CD14-positive monocyte (primary cell): ENCODE data around the gene XIRP2. TPM values are rescaled to one million over a fixed set of nuclear protein-coding genes. Genes with fewer than 3 reads are reported as not detected.

Experiments
- DNase-seq, 3 donors: peaks; one replicate each; pipeline ENCODE4 v3.0.0-alpha.2; 2011 to 2022
- H2AFZ ChIP-seq: 2 replicates; pipeline ENCODE4 v1.6.0; 2012; ENCODE audit warnings: mild to moderate bottlenecking, low read depth, low read length, inconsistent platforms; ENCODE audit not compliant: insufficient read depth, poor library complexity, severe bottlenecking
- H3K27ac ChIP-seq, 2 donors: 1 replicate in 1 of 2; 2 replicates in 1 of 2; pipeline ENCODE4 v1.5.1; 2012 to 2013; ENCODE audit warnings: low read length in 2 of 2, control low read depth in 1 of 2, inconsistent platforms in 1 of 2, low read depth in 1 of 2, mild to moderate bottlenecking in 1 of 2
- H3K27me3 ChIP-seq, 2 donors: one replicate each; pipeline versions ENCODE4 v1.6.0 to v1.6.1; 2011 to 2013; ENCODE audit warnings: low read length in 2 of 2; ENCODE audit not compliant: control insufficient read depth in 2 of 2, insufficient read depth in 2 of 2
- H3K36me3 ChIP-seq, 2 donors: replicated peaks in 1 of 2; 1 replicate in 1 of 2; 2 replicates in 1 of 2; pipeline versions ENCODE4 v1.5.1 to v1.6.1; 2012 to 2013; ENCODE audit warnings: low read length in 2 of 2, control low read depth in 1 of 2, inconsistent platforms in 1 of 2, mild to moderate bottlenecking in 1 of 2; ENCODE audit not compliant: insufficient read depth in 2 of 2, control insufficient read depth in 1 of 2
- H3K4me1 ChIP-seq, 2 donors: 1 replicate in 1 of 2; 2 replicates in 1 of 2; pipeline versions ENCODE4 v1.5.1 to v1.6.1; 2012 to 2013; ENCODE audit warnings: low read length in 2 of 2, control low read depth in 1 of 2, inconsistent platforms in 1 of 2, mild to moderate bottlenecking in 1 of 2, moderate library complexity in 1 of 2; ENCODE audit not compliant: insufficient read depth in 2 of 2, control insufficient read depth in 1 of 2
- H3K4me2 ChIP-seq: replicated peaks from 2 replicates; pipeline ENCODE3; 2012; ENCODE audit warnings: low read length, moderate library complexity, mild to moderate bottlenecking; ENCODE audit not compliant: poor library complexity, severe bottlenecking; ENCODE audit errors: extremely low read depth
- H3K4me3 ChIP-seq, 3 experiments: fragments of 200-600 bp in 1 of 3; sonication (generic) in 1 of 3; replicated peaks in 1 of 3; 1 replicate in 2 of 3; 2 replicates in 1 of 3; pipeline ENCODE4 v1.5.1; 2011 to 2013; ENCODE audit warnings: low read length in 3 of 3, mild to moderate bottlenecking in 3 of 3, control low read depth in 2 of 3, low read depth in 2 of 3, inconsistent platforms in 1 of 3, moderate library complexity in 1 of 3
- H3K79me2 ChIP-seq: 2 replicates; pipeline ENCODE4 v1.6.0; 2012; ENCODE audit warnings: mild to moderate bottlenecking, control low read depth, inconsistent platforms, low read length, moderate library complexity; ENCODE audit not compliant: insufficient read depth
- H3K9ac ChIP-seq: 2 replicates; pipeline ENCODE4 v1.6.0; 2017; ENCODE audit warnings: low read length, mild to moderate bottlenecking; ENCODE audit not compliant: insufficient read depth, poor library complexity, severe bottlenecking
- H3K9me3 ChIP-seq, 2 donors: replicated peaks in 1 of 2; 1 replicate in 1 of 2; 2 replicates in 1 of 2; pipeline versions ENCODE4 v1.5.1 to v1.6.1; 2012 to 2013; ENCODE audit warnings: low read length in 2 of 2, control low read depth in 1 of 2; ENCODE audit not compliant: control insufficient read depth in 1 of 2, insufficient read depth in 1 of 2
- H4K20me1 ChIP-seq: 2 replicates; pipeline ENCODE4 v1.6.0; 2012; ENCODE audit warnings: mild to moderate bottlenecking, low read length, control low read depth, moderate library complexity; ENCODE audit not compliant: insufficient read depth
- H3K27ac Mint-ChIP-seq, 7 donors: one replicate each; pipeline ENCODE4 v1.8.0; 2020; ENCODE audit warnings: mild to moderate bottlenecking in 7 of 7, mixed read lengths in 7 of 7, moderate library complexity in 6 of 7, inconsistent platforms in 2 of 7
- H3K27me3 Mint-ChIP-seq, 3 donors: one replicate each; pipeline ENCODE4 v1.8.0; 2021 to 2022; ENCODE audit warnings: low read depth in 3 of 3, mild to moderate bottlenecking in 3 of 3, mixed read lengths in 3 of 3, moderate library complexity in 3 of 3, inconsistent platforms in 1 of 3
- H3K36me3 Mint-ChIP-seq, 2 donors: one replicate each; pipeline ENCODE4 v1.8.0; 2020; ENCODE audit warnings: mixed read lengths in 2 of 2, inconsistent platforms in 1 of 2, mild to moderate bottlenecking in 1 of 2
- H3K4me1 Mint-ChIP-seq: one replicate; pipeline ENCODE4 v1.8.0; 2020; ENCODE audit warnings: mild to moderate bottlenecking, mixed read lengths
- H3K4me3 Mint-ChIP-seq, 2 donors: one replicate each; pipeline ENCODE4 v1.8.0; 2020; ENCODE audit warnings: mild to moderate bottlenecking in 2 of 2, mixed read lengths in 2 of 2, moderate library complexity in 1 of 2
- H3K9me3 Mint-ChIP-seq, 7 donors: one replicate each; pipeline ENCODE4 v1.8.0; 2020 to 2022; ENCODE audit warnings: mixed read lengths in 7 of 7, mild to moderate bottlenecking in 6 of 7, moderate library complexity in 6 of 7, inconsistent platforms in 2 of 7
- CTCF ChIP-seq: fragments of 200-600 bp; IDR thresholded peaks from one replicate; pipeline ENCODE4 v1.8.0; 2022; ENCODE audit warnings: antibody characterized with exemption, mild to moderate bottlenecking
- WGBS: methylation state at CpG from one replicate; pipeline ENCODE4 v1.1.5; 2013; ENCODE audit warnings: missing lambda C conversion rate; ENCODE audit not compliant: insufficient coverage; 5-methylcytosine and 5-hydroxymethylcytosine counted together
- intact Hi-C, 2 donors: fragments of 100-400 bp; cut with micrococcal nuclease; formaldehyde crosslinking; loops; one replicate each; pipeline versions ENCODE4 v1.15.0 to v1.15.1; 2023
- polyA plus RNA-seq, 3 donors: library from polyadenylated mRNA; depleted of rRNA in 1 of 3; unstranded in 2 of 3; stranded (reverse) in 1 of 3; fragments of 300-500 nt in 2 of 3; fragments of >200 nt in 1 of 3; fragmentation: Illumina TruSeq in 2 of 3; gene quantifications; 1 replicate in 2 of 3; 2 replicates in 1 of 3; pipeline ENCODE4 v1.2.3, GENCODE V29; 2012 to 2021

XIRP2 gene
- polyA plus RNA-seq, 3 donors: not detected

GRCh38 chr2:167298017-167298416 lies 409.7 kb downstream of the XIRP2 start:
- H3K4me3 Mint-ChIP-seq: no peak overlapping the region
- peaks cover 26 to 41% (median 27%) of the 10 kb centered on the region in 3 donors for H3K27me3 Mint-ChIP-seq
- H3K27me3 ChIP-seq: peaks cover 27 to 47% of the 10 kb centered on the region in 2 donors
- no peak overlapping the region for H3K4me2 ChIP-seq
- intact Hi-C loops: no loop called here
- H2AFZ ChIP-seq: no peak overlapping the region
- H3K27ac Mint-ChIP-seq: no peak overlapping the region
- TF ChIP-seq CTCF: no peak
- no peaks in the 10 kb centered on the region for H4K20me1 ChIP-seq
- H3K79me2 ChIP-seq: no peaks in the 10 kb centered on the region
- no peak overlapping the region for H3K4me3 ChIP-seq
- H3K36me3 Mint-ChIP-seq: peaks cover 4 to 5% of the 10 kb centered on the region in 2 donors
- no CpG with 5 or more reads among the region's 1 CpG for WGBS
- H3K36me3 ChIP-seq: no peaks in the 10 kb centered on the region
- H3K9me3 ChIP-seq: peaks cover 0 to 10% of the 10 kb centered on the region in 2 donors
- no peak overlapping the region for H3K9ac ChIP-seq
- DNase-seq: no peak
- peaks cover 17% of the 10 kb centered on the region in 2 donors for H3K4me1 ChIP-seq
- no peak overlapping the region for H3K27ac ChIP-seq
- peaks cover 0 to 11% (median 7%) of the 10 kb centered on the region in 7 donors for H3K9me3 Mint-ChIP-seq
- peaks cover 16% of the 10 kb centered on the region for H3K4me1 Mint-ChIP-seq
